ENCODE data around the gene NAB2. TPM values are rescaled to one million over a fixed set of nuclear protein-coding genes. Genes with fewer than 3 reads are reported as not detected.

The NAB2 gene
- total and polyA plus RNA-seq, 12 donors = 9.5 to 20.2 (median 13.1) TPM

DNA sequence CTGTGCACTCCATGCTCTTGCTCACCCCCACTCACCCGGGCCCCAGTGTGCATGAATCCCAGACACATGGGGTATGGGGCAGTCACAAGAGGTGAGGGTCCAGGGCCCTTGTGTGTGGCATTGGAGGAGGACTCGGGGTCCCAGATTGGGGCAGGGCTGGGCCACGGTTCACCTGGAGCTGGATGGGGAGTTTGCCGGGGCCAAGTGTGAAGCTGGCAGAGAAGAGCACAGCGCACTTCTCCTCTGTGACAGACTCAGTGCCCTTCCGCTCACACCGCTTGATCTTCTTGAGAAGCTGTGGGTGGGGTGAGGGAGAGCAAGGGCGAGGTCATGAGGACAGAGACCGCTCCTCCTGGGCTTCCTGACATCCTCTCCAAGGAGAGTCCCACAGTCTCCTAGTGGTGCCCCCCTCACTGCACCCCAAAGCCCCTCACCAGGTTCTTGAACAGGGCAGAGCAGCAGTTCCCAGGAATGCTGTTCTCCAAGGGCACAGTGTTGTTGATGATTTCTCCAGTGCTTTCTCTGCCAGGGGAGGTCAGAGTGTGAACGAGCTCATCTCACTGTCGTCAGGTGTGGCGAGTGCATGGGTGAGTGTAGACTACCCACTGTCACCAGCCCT is 15.5 kb downstream of the NAB2 start:
- no peak for DNase-seq
- Histone ChIP-seq H3K9me3 (no peaks in the 10 kb centered on the region), H3K27ac (no peak overlapping the region), H3K4me3 (no peak overlapping the region), H3K27me3 (no peaks in the 10 kb centered on the region), H3K36me3 (peaks cover 0 to 99% (median 31%) of the 10 kb centered on the region in 9 donors), H3K4me1 (peaks cover 0 to 32% (median 16%) of the 10 kb centered on the region in 9 donors)
- intact Hi-C loops (cut with DNase I) = no loop called here
- ATAC-seq = no peak
- TF ChIP-seq CTCF (IDR thresholded peaks at IDR 0.05) = no peak
- 96 to 97% methylated on average over 12 of the region's 12 CpGs for WGBS, 2 donors

GRCh38 chr12:57105011-57105753 is 16.3 kb downstream of the NAB2 start:
- 94 to 95% methylated on average over 14 of the region's 14 CpGs for WGBS, 2 donors
- no peak for TF ChIP-seq CTCF (IDR thresholded peaks at IDR 0.05)

GRCh38 chr12:57106021-57106708 is 17.3 kb downstream of the NAB2 start:
- intact Hi-C loops (cut with DNase I) = no loop called here
- peaks cover 0 to 81% (median 28%) of the 10 kb centered on the region in 9 donors for H3K36me3 ChIP-seq
- WGBS, 2 donors = 59 to 61% methylated on average over 9 of the region's 9 CpGs
- no peaks in the 10 kb centered on the region for H3K9me3 ChIP-seq
- H3K4me1 ChIP-seq = peaks cover 0 to 37% (median 25%) of the 10 kb centered on the region in 9 donors
- H3K4me3 ChIP-seq = no peak overlapping the region
- ATAC-seq (no peak), DNase-seq (no peak)
- no peak overlapping the region for H3K27ac ChIP-seq
- no peaks in the 10 kb centered on the region for H3K27me3 ChIP-seq
- TF ChIP-seq CTCF (IDR thresholded peaks at IDR 0.05) = no peak

More at GRCh38 chr12:57105011-57105753, 16.3 kb downstream of the NAB2 start:
- no peak overlapping the region for H3K27ac ChIP-seq
- no peaks in the 10 kb centered on the region for H3K9me3 ChIP-seq
- ATAC-seq = no peak
- intact Hi-C loops (cut with DNase I) = no loop called here
- H3K4me1 ChIP-seq = peaks cover 0 to 38% (median 24%) of the 10 kb centered on the region in 9 donors
- H3K27me3 ChIP-seq = no peaks in the 10 kb centered on the region
- H3K4me3 ChIP-seq = no peak overlapping the region
- H3K36me3 ChIP-seq = peaks cover 0 to 91% (median 28%) of the 10 kb centered on the region in 9 donors
- DNase-seq = no peak

DNA sequence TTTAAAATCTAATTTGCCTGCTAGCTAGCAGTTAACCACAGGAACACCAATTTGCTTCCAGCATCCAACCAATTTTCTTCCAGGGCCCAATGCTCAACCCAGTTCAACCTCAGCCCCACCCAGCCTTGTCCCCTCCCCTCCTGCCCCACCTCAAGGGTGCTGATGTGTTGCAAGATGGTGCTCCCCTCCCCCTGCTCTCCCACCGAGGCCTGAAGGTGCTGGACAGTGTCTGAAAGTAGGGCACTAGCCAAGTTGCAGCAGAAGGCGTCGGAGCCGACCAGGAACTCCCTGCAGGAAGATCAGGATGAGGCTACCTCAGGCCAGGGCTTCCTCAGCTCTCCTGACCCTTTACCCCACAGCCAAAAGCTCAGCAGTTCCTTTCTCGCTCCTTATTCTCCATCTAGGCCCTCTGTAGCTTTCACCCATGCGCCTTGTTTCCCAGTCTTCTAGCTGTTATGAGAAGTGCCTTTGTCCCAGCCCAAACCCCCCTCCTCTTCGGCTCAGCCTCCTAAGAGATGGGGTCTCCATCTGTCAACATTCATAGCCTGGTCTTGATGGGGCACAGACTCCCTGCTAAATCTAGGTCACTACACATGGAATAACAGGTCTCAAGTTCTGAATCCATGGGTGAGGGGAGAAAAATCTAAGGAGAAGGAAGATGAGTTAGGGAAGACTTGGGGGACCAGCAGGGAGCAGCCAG is 18.7 kb downstream of the NAB2 start:
- H3K27ac ChIP-seq = no peak overlapping the region
- no peak for ATAC-seq

More for the DNA sequence above, 18.7 kb downstream of the NAB2 start:
- H3K9me3 ChIP-seq = no peaks in the 10 kb centered on the region
- intact Hi-C loops (cut with DNase I) = loop anchor here in 1 of 10 donors (2.0 kb wide), 1 partner anchor 15 kb away; no protein-coding TSS in a partner anchor
- no peak for TF ChIP-seq CTCF (IDR thresholded peaks at IDR 0.05)
- 55 to 59% methylated on average over 7 of the region's 7 CpGs for WGBS, 2 donors
- peaks cover 0 to 44% (median 31%) of the 10 kb centered on the region in 9 donors for H3K4me1 ChIP-seq
- no peaks in the 10 kb centered on the region for H3K27me3 ChIP-seq
- no peak for DNase-seq
- peaks cover 0 to 67% (median 28%) of the 10 kb centered on the region in 9 donors for H3K36me3 ChIP-seq
- no peak overlapping the region for H3K4me3 ChIP-seq

Data from heart right ventricle (tissue), 16 donors.